WTC11 (cell line): ENCODE data around the gene MVK. TPM values are rescaled to one million over a fixed set of nuclear protein-coding genes. Genes with fewer than 3 reads are reported as not detected.

ENCODE experiments used
- ATAC-seq: fragments of 200-7000 bp; cut with Tn5 transposase; 2 replicates; pipeline ENCODE4 v1.10.0; 2021; ENCODE audit warnings: mild to moderate bottlenecking, moderate library complexity
- CTCF ChIA-PET: fragments of 300-600 bp; sonication (Branson Sonifier 250); formaldehyde crosslinking; loops from one replicate; lab custom pipeline; 2021; ENCODE audit warnings: antibody characterized with exemption; lab: Charles Lee
- POLR2A ChIA-PET: fragments of 350-600 bp; sonication (Branson Sonifier 250); formaldehyde crosslinking; loops from one replicate; lab custom pipeline; 2021; ENCODE audit warnings: antibody characterized with exemption; lab: Charles Lee
- DNase-seq: peaks from one replicate; pipeline ENCODE4 v3.0.0; 2021; ENCODE audit warnings: low spot score
- H3K27ac Mint-ChIP-seq: 2 replicates; pipeline ENCODE4 v1.8.0; 2021; ENCODE audit warnings: mixed read lengths
- H3K27me3 Mint-ChIP-seq: 2 replicates; pipeline ENCODE4 v1.8.0; 2021; ENCODE audit warnings: low read depth, mild to moderate bottlenecking, moderate library complexity, mixed read lengths
- H3K36me3 Mint-ChIP-seq: 2 replicates; pipeline ENCODE4 v1.8.0; 2021; ENCODE audit warnings: mixed read lengths
- H3K4me1 Mint-ChIP-seq: 2 replicates; pipeline ENCODE4 v1.8.0; 2022; ENCODE audit warnings: mixed read lengths
- H3K4me3 Mint-ChIP-seq: 2 replicates; pipeline ENCODE4 v1.8.0; 2021; ENCODE audit warnings: mild to moderate bottlenecking, moderate library complexity, mixed read lengths
- H3K9me3 Mint-ChIP-seq: 2 replicates; pipeline ENCODE4 v1.8.0; 2021; ENCODE audit warnings: mixed read lengths
- ARID4B ChIP-seq: sonication (generic); formaldehyde crosslinking; IDR thresholded peaks from 2 replicates; pipeline ENCODE4 v1.8.0; 2023; ENCODE audit warnings: missing genetic modification reagents, mild to moderate bottlenecking, borderline replicate concordance
- ATF1 ChIP-seq: sonication (generic); formaldehyde crosslinking; IDR thresholded peaks from 2 replicates; pipeline ENCODE4 v1.8.1; 2023; ENCODE audit warnings: mild to moderate bottlenecking, moderate library complexity, missing genetic modification reagents
- ATF3 ChIP-seq: sonication (generic); formaldehyde crosslinking; conservative IDR thresholded peaks from 2 replicates; pipeline ENCODE4 v1.8.1; 2022; ENCODE audit warnings: mild to moderate bottlenecking, missing genetic modification reagents
- CBFB ChIP-seq: sonication (generic); formaldehyde crosslinking; IDR thresholded peaks from 2 replicates; pipeline ENCODE4 v1.8.1; 2022; ENCODE audit warnings: mild to moderate bottlenecking, low read depth, missing genetic modification reagents
- CDX4 ChIP-seq: fragments of 250-450 bp; sonication (Bioruptor Pico); IDR thresholded peaks from 2 replicates; pipeline ENCODE4 v1.9.0; 2021; ENCODE audit warnings: moderate library complexity, mild to moderate bottlenecking, inconsistent platforms, borderline replicate concordance
- E2F5 ChIP-seq: sonication (generic); formaldehyde crosslinking; IDR thresholded peaks from 2 replicates; pipeline ENCODE4 v1.8.1; 2022; ENCODE audit warnings: mild to moderate bottlenecking, moderate library complexity, missing genetic modification reagents
- EMX1 ChIP-seq: fragments of 250-450 bp; sonication (Bioruptor Pico); IDR thresholded peaks from 2 replicates; pipeline ENCODE4 v1.8.0; 2021; ENCODE audit warnings: mild to moderate bottlenecking
- HMGA2 ChIP-seq: fragments of 250-450 bp; sonication (Bioruptor Pico); IDR thresholded peaks from 2 replicates; pipeline ENCODE4 v1.4.0; 2021; ENCODE audit warnings: mild to moderate bottlenecking, moderate library complexity
- IRF2 ChIP-seq: sonication (generic); formaldehyde crosslinking; IDR thresholded peaks from 2 replicates; pipeline ENCODE4 v1.8.0; 2022; ENCODE audit warnings: low read depth, missing genetic modification reagents, borderline replicate concordance
- JAZF1 ChIP-seq: fragments of 250-450 bp; sonication (Bioruptor Pico); IDR thresholded peaks from 2 replicates; pipeline ENCODE4 v1.9.0; 2021; ENCODE audit warnings: moderate library complexity, mild to moderate bottlenecking, inconsistent platforms
- JUN ChIP-seq: sonication (generic); formaldehyde crosslinking; IDR thresholded peaks from 2 replicates; pipeline ENCODE4 v1.8.0; 2023; ENCODE audit warnings: mild to moderate bottlenecking, missing genetic modification reagents
- MAX ChIP-seq: sonication (generic); formaldehyde crosslinking; IDR thresholded peaks from 2 replicates; pipeline ENCODE4 v1.8.0; 2022; ENCODE audit warnings: mild to moderate bottlenecking, missing genetic modification reagents
- NR1H2 ChIP-seq: sonication (generic); formaldehyde crosslinking; IDR thresholded peaks from 2 replicates; pipeline ENCODE4 v1.9.0; 2021; ENCODE audit warnings: mild to moderate bottlenecking, moderate library complexity, missing genetic modification reagents
- NR3C1 ChIP-seq: sonication (generic); formaldehyde crosslinking; conservative IDR thresholded peaks from 2 replicates; pipeline ENCODE4 v1.8.1; 2023; ENCODE audit warnings: low read depth, mild to moderate bottlenecking, missing genetic modification reagents
- OVOL2 ChIP-seq: fragments of 250-450 bp; sonication (Bioruptor Pico); IDR thresholded peaks from 2 replicates; pipeline ENCODE4 v1.9.0; 2021; ENCODE audit warnings: mild to moderate bottlenecking, borderline replicate concordance
- TP53 ChIP-seq: sonication (generic); formaldehyde crosslinking; IDR thresholded peaks from 2 replicates; pipeline ENCODE4 v1.8.1; 2023; ENCODE audit warnings: mild to moderate bottlenecking, missing genetic modification reagents
- ZNF232 ChIP-seq: sonication (generic); formaldehyde crosslinking; IDR thresholded peaks from 2 replicates; pipeline ENCODE4 v1.8.0; 2022; ENCODE audit warnings: mild to moderate bottlenecking, missing genetic modification reagents
- ZNF425 ChIP-seq: fragments of 250-450 bp; sonication (Bioruptor Pico); conservative IDR thresholded peaks from 2 replicates; pipeline ENCODE4 v1.9.0; 2021; ENCODE audit warnings: mild to moderate bottlenecking
- ZNF671 ChIP-seq: fragments of 250-450 bp; sonication (Bioruptor Pico); IDR thresholded peaks from 2 replicates; pipeline ENCODE4 v1.8.0; 2021; ENCODE audit warnings: mild to moderate bottlenecking
- ZSCAN18 ChIP-seq: fragments of 250-450 bp; sonication (Bioruptor Pico); IDR thresholded peaks from 2 replicates; pipeline ENCODE4 v2.1.2; 2022; ENCODE audit warnings: mild to moderate bottlenecking, moderate library complexity
- total RNA-seq: library from RNA; stranded (reverse); gene quantifications from 3 replicates; pipeline ENCODE4 v1.2.3, GENCODE V29; 2021

Gene MVK
- total RNA-seq, 1 experiment from 2014 or later = 13.2 TPM

GRCh38 chr12:109586385-109587296 is 13.0 kb downstream of the MVK start (continued):
- TF ChIP-seq ARID4B (CRISPR knock-in tag) (no peak), HMGA2 (CRISPR knock-in tag) (no peak), ZNF232 (CRISPR knock-in tag) (no peak), ZSCAN18 (CRISPR knock-in tag) (no peak), JAZF1 (CRISPR knock-in tag) (no peak), E2F5 (no peak), ZNF671 (CRISPR knock-in tag) (no peak)

- CTCF ChIA-PET = interaction anchor here (1.3 to 2.5 kb wide), 3 partner anchors 10 to 187 kb away, joined by 3 to 7 read pairs (median 4); no protein-coding TSS in a partner anchor
Measured at GRCh38 chr12:109587921-109588320, 14.3 kb downstream of the MVK start.

GRCh38 chr12:109588461-109589239 is 15.1 kb downstream of the MVK start:
- DNase-seq (no peak), ATAC-seq (no peak)
- Mint-ChIP-seq H3K27me3 (no peaks in the 10 kb centered on the region), H3K27ac (no peak overlapping the region), H3K36me3 (peaks cover 4% of the 10 kb centered on the region), H3K9me3 (no peaks in the 10 kb centered on the region), H3K4me1 (no peaks in the 10 kb centered on the region), H3K4me3 (no peak overlapping the region)
- ChIA-PET CTCF (interaction anchor here (1.5 to 2.5 kb wide), 2 partner anchors 9 to 186 kb away, joined by 4 to 7 read pairs; no protein-coding TSS in a partner anchor), POLR2A (no interaction called here)
- TF ChIP-seq MAX (CRISPR knock-in tag) (no peak), OVOL2 (CRISPR knock-in tag) (no peak), TP53 (CRISPR knock-in tag) (no peak), CDX4 (no peak), NR3C1 (CRISPR knock-in tag) (no peak), NR1H2 (CRISPR knock-in tag) (no peak), ZNF425 (no peak), CBFB (CRISPR knock-in tag) (no peak), JUN (CRISPR knock-in tag) (no peak)

More at GRCh38 chr12:109587921-109588320, 14.3 kb downstream of the MVK start:
- Mint-ChIP-seq H3K4me3 (no peak overlapping the region), H3K36me3 (peaks cover 5% of the 10 kb centered on the region), H3K27ac (peak overlapping the region; percentile 49), H3K9me3 (no peaks in the 10 kb centered on the region), H3K27me3 (no peaks in the 10 kb centered on the region), H3K4me1 (no peaks in the 10 kb centered on the region)
- no peak for DNase-seq
- TF ChIP-seq ATF3 (CRISPR knock-in tag) (no peak), JUN (CRISPR knock-in tag) (no peak), IRF2 (CRISPR knock-in tag) (no peak), CBFB (CRISPR knock-in tag) (no peak), ATF1 (CRISPR knock-in tag) (no peak), EMX1 (no peak)
- no peak for ATAC-seq
- POLR2A ChIA-PET = no interaction called here
